AG09309 (cell line): ENCODE data around the gene BCAS1.

Experiments
- DNase-seq: peaks from one replicate; pipeline ENCODE4 v3.0.0-alpha.2; 2010; ENCODE audit warnings: low read depth
- H3K4me3 ChIP-seq: 2 replicates; pipeline ENCODE4 v1.5.1; 2011; ENCODE audit warnings: mild to moderate bottlenecking, low read depth, low read length, moderate library complexity; ENCODE audit not compliant: control insufficient read depth
- CTCF ChIP-seq: IDR thresholded peaks from 2 replicates; pipeline ENCODE4 v1.5.1; 2011; ENCODE audit warnings: mild to moderate bottlenecking, low read depth, low read length, inconsistent platforms; ENCODE audit not compliant: insufficient read depth, control insufficient read depth; ENCODE audit errors: missing control alignments

BCAS1 gene

GRCh38 chr20:53950031-53950430, 120.4 kb downstream of the BCAS1 start:
- no peak for TF ChIP-seq CTCF
- DNase-seq, result no peak
- H3K4me3 ChIP-seq, result no peak overlapping the region

GRCh38 chr20:53949319-53949839, 121.0 kb downstream of the BCAS1 start:
- no peak for TF ChIP-seq CTCF

GRCh38 chr20:53948383-53949318, 121.7 kb downstream of the BCAS1 start:
- no peak overlapping the region for H3K4me3 ChIP-seq
- no peak for DNase-seq
- no peak for TF ChIP-seq CTCF

More at GRCh38 chr20:53949319-53949839, 121.0 kb downstream of the BCAS1 start:
- H3K4me3 ChIP-seq, result no peak overlapping the region
- peak; percentile 83 for DNase-seq

- no peak overlapping the region for H3K4me3 ChIP-seq
- TF ChIP-seq CTCF, result no peak
- no peak for DNase-seq
Measured at GRCh38 chr20:53947501-53948195, 122.7 kb downstream of the BCAS1 start.

GRCh38 chr20:53946106-53946505, 124.3 kb downstream of the BCAS1 start:
- no peak for DNase-seq
- TF ChIP-seq CTCF, result no peak
- no peak overlapping the region for H3K4me3 ChIP-seq

- DNase-seq, result no peak
- H3K4me3 ChIP-seq, result no peak overlapping the region
- TF ChIP-seq CTCF, result no peak
Measured at GRCh38 chr20:53945478-53945877, 124.9 kb downstream of the BCAS1 start.
